ENCODE data around the gene PIGL.
"Not testable (repeated sequence)": the region's sequence is repeated elsewhere in the genome, so short reads cannot be mapped to it uniquely, and the experiment has no call there.

The PIGL gene

DNA sequence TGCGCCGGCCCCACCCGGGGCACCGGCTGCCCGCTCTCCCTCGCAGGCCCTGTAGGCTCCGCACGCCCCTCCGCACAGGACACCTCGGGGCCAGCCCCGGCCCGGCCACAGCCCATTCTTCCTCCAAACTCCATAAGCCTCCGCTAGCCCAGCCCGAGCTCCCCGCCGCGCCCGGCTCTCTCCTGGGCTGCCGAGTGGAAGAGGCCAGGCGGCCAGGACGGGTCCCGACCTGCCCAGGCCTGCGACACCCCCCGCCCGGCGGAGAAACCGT is 2.1 kb upstream of the PIGL start:
- Histone ChIP-seq H3K4me3 (ENCODE audit: low read length) (peak overlapping the region; percentile 83), H3K36me3 (replicated peaks; ENCODE audit: insufficient read depth, low read length) (no peaks in the 10 kb centered on the region), H3K27me3 (replicated peaks; ENCODE audit: insufficient read depth, low read length) (no peaks in the 10 kb centered on the region), H4K20me1 (ENCODE audit: insufficient read depth, low read length) (0 out of 2 replicates have a peak, but pooled peaks cover 3% of the 10 kb centered on the region), H3K4me2 (ENCODE audit: low read depth, low read length) (peak overlapping the region; percentile 68; the same call in 1 of the 2 replicates), H3K9me2 (replicated peaks; ENCODE audit: insufficient read depth, low read length) (no peaks in the 10 kb centered on the region), H2AFZ (ENCODE audit: low read length) (peak overlapping the region; percentile 95), H3K27ac (ENCODE audit: low read length) (peak overlapping the region; percentile 92; the same call in 1 of the 2 replicates), H3K9ac (ENCODE audit: low read length) (peak overlapping the region; percentile 93), H3K79me2 (ENCODE audit: low read length) (peaks cover 90% of the 10 kb centered on the region), H3K9me3 (replicated peaks; ENCODE audit: insufficient read depth, low read length) (no peaks in the 10 kb centered on the region), H3K4me1 (ENCODE audit: low read length) (peaks cover 3% of the 10 kb centered on the region), H3F3A (ENCODE audit: insufficient read depth, low read length) (peaks cover 19% of the 10 kb centered on the region)
- peak; percentile 42 for DNase-seq
- TF ChIP-seq EZH2phosphoT487 (IDR thresholded peaks at IDR 0.05; ENCODE audit: low read length) (no peak), EZH2 (optimal IDR thresholded peaks at IDR 0.05; ENCODE audit: low read depth, low read length) (no peak)
- TF ChIP-seq, protein P1, sequence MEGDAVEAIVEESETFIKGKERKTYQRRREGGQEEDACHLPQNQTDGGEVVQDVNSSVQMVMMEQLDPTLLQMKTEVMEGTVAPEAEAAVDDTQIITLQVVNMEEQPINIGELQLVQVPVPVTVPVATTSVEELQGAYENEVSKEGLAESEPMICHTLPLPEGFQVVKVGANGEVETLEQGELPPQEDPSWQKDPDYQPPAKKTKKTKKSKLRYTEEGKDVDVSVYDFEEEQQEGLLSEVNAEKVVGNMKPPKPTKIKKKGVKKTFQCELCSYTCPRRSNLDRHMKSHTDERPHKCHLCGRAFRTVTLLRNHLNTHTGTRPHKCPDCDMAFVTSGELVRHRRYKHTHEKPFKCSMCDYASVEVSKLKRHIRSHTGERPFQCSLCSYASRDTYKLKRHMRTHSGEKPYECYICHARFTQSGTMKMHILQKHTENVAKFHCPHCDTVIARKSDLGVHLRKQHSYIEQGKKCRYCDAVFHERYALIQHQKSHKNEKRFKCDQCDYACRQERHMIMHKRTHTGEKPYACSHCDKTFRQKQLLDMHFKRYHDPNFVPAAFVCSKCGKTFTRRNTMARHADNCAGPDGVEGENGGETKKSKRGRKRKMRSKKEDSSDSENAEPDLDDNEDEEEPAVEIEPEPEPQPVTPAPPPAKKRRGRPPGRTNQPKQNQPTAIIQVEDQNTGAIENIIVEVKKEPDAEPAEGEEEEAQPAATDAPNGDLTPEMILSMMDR (IDR thresholded peaks at IDR 0.05; ENCODE audit: low read length), result no peak

DNA sequence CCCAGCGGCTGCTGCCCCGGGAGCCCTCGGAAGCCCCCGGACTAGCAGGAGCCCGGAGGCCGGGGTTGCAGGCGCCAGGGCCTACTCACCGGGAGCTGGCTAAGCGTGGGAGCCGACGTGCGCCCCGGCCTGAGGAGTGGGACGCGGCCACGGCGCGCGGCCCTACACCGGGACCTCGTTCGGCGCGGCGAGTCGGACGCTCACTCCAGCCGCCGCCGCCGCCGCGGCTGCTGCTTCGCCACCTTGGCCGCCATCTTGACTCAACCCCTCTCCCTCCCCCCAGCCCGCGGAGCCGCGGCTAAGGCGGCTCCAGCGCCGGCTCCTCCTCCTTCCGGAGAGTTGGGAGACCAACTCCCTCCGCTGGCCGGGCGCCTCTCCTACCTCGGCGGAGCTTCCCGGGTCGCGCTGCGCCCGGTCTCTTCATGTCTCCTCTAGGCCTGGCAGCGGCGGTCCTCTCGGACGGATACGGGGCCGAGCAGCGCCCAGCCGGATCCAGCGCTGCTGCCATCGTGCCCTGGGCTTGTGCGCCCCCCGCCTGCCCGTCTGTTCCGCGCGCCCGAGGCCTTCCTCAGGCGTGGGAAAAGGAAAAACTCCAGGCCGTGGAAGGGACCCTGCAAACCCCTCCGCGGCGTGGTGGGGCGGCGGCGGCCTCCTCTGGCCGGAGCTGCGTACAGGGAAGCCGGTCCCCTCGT is 1.6 kb upstream of the PIGL start, which contains the start of gene NCOR1:
Gene NCOR1 (minus strand): TSS at position 262 of the 692 bp plus-strand sequence. CDS start 20,965 bp downstream, outside the sequence.
- peaks cover 85% of the 10 kb centered on the region for H3K79me2 ChIP-seq (ENCODE audit: low read length)
- peak within 1 kb of the TSS; percentile 92 for H3K27ac ChIP-seq (ENCODE audit: low read length)
- peak; percentile 94 for DNase-seq
- H3K4me1 ChIP-seq (ENCODE audit: low read length), result peaks cover 3% of the 10 kb centered on the region
- 0 out of 2 replicates have a peak, but pooled peaks cover 3% of the 10 kb centered on the region for H4K20me1 ChIP-seq (ENCODE audit: insufficient read depth, low read length)
- peaks cover 19% of the 10 kb centered on the region for H3F3A ChIP-seq (ENCODE audit: insufficient read depth, low read length)
- peak within 1 kb of the TSS; percentile 68 for H3K4me2 ChIP-seq (ENCODE audit: low read depth, low read length)
- peak within 1 kb of the TSS; percentile 95 for H2AFZ ChIP-seq (ENCODE audit: low read length)
- H3K9ac ChIP-seq (ENCODE audit: low read length), result peak within 1 kb of the TSS; percentile 93
- no peaks in the 10 kb centered on the region for H3K9me3 ChIP-seq (replicated peaks; ENCODE audit: insufficient read depth, low read length)
- no peaks in the 10 kb centered on the region for H3K27me3 ChIP-seq (replicated peaks; ENCODE audit: insufficient read depth, low read length)
- no peak for TF ChIP-seq EZH2 (optimal IDR thresholded peaks at IDR 0.05; ENCODE audit: low read depth, low read length)
- TF ChIP-seq, protein P1 (IDR thresholded peaks at IDR 0.05; ENCODE audit: low read length), result peak; percentile 21
- no peaks in the 10 kb centered on the region for H3K36me3 ChIP-seq (replicated peaks; ENCODE audit: insufficient read depth, low read length)
- peak within 1 kb of the TSS; percentile 83 for H3K4me3 ChIP-seq (ENCODE audit: low read length)
- no peaks in the 10 kb centered on the region for H3K9me2 ChIP-seq (replicated peaks; ENCODE audit: insufficient read depth, low read length)

DNA sequence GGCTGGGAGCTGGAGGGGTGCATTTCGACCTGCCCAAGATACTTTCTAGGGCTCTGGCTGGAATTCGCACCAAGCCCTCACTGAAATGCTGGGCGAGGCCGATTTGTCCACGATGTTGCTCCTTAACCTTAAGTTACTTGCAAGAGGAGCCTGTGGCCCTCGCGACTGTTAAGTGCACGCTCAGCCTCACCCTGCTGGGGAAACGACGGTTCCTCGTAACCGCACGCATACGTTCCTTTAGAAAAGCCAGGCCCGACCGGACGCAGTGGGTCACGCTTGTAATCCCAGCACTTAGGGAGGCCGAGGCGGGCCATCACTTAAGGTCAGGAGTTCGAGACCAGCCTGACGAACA is 1.1 kb upstream of the PIGL start:
- Histone ChIP-seq H3K36me3 (replicated peaks; ENCODE audit: insufficient read depth, low read length) (no peaks in the 10 kb centered on the region), H4K20me1 (ENCODE audit: insufficient read depth, low read length) (0 out of 2 replicates have a peak, but pooled peaks cover 3% of the 10 kb centered on the region), H3K4me1 (ENCODE audit: low read length) (peaks cover 3% of the 10 kb centered on the region), H3F3A (ENCODE audit: insufficient read depth, low read length) (peaks cover 19% of the 10 kb centered on the region), H3K9me3 (replicated peaks; ENCODE audit: insufficient read depth, low read length) (no peaks in the 10 kb centered on the region), H3K27ac (ENCODE audit: low read length) (peak overlapping the region; percentile 92), H3K4me2 (ENCODE audit: low read depth, low read length) (peak overlapping the region; percentile 68), H3K27me3 (replicated peaks; ENCODE audit: insufficient read depth, low read length) (no peaks in the 10 kb centered on the region), H3K9me2 (replicated peaks; ENCODE audit: insufficient read depth, low read length) (no peaks in the 10 kb centered on the region), H3K9ac (ENCODE audit: low read length) (peak overlapping the region; percentile 93), H3K4me3 (ENCODE audit: low read length) (peak overlapping the region; percentile 83), H2AFZ (ENCODE audit: low read length) (peak overlapping the region; percentile 95), H3K79me2 (ENCODE audit: low read length) (peaks cover 80% of the 10 kb centered on the region)
- TF ChIP-seq EZH2 (optimal IDR thresholded peaks at IDR 0.05; ENCODE audit: low read depth, low read length), result no peak
- no peak for TF ChIP-seq EZH2phosphoT487 (IDR thresholded peaks at IDR 0.05; ENCODE audit: low read length)
- TF ChIP-seq, protein P1 (IDR thresholded peaks at IDR 0.05; ENCODE audit: low read length), result no peak
- DNase-seq, result peak; percentile 78

DNA sequence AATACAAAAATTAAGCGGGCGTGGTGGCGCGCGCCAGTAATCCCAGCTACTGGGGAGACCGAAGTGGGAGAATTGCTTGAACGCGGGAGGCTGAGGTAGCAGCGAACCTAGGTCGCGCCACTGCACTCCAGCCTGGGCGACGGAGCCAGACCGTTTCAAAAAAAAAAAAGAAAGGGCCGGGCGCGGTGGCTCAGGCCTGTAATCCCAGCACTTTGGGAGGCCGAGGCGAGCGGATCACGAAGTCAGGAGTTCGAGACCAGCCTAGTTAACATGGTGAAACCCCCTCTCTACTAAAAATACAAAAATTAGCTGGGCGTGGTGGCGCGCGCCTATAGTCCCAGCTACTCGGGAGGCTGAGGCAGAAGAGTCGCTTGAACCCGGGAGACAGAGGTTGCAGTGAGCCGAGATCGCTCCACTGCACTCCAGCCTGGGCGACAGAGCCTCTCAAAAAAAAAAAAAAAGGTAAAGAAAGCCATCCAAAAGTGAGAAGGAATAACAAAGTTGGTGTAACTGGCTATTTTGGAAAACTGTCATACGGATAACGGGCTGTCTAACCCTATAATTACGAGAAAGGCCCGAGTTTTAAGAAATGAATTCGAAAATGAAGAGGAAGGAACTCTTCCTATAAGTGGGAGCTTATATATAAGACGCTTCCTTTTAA is 539 bp upstream of the PIGL start:
- not testable (repeated sequence) for H3K9me3 ChIP-seq (replicated peaks; ENCODE audit: insufficient read depth, low read length); H3K4me1 ChIP-seq (ENCODE audit: low read length); H4K20me1 ChIP-seq (ENCODE audit: insufficient read depth, low read length); H3K36me3 ChIP-seq (replicated peaks; ENCODE audit: insufficient read depth, low read length); H3K9ac ChIP-seq (ENCODE audit: low read length); H3K27me3 ChIP-seq (replicated peaks; ENCODE audit: insufficient read depth, low read length); H3K9me2 ChIP-seq (replicated peaks; ENCODE audit: insufficient read depth, low read length); DNase-seq
- peak overlapping the region; percentile 98 for H3K4me3 ChIP-seq (ENCODE audit: low read length)
- H3K4me2 ChIP-seq (ENCODE audit: low read depth, low read length), result peak overlapping the region; percentile 70
- H3K79me2 ChIP-seq (ENCODE audit: low read length), result peaks cover 75% of the 10 kb centered on the region
- H3F3A ChIP-seq (ENCODE audit: insufficient read depth, low read length), result peaks cover 19% of the 10 kb centered on the region
- peak overlapping the region; percentile 95 for H2AFZ ChIP-seq (ENCODE audit: low read length)
- peak overlapping the region; percentile 92; the same call in 1 of the 2 replicates for H3K27ac ChIP-seq (ENCODE audit: low read length)

Data from MM.1S (cell line).